ENCODE data around the gene FOXE1.

Gene FOXE1

DNA sequence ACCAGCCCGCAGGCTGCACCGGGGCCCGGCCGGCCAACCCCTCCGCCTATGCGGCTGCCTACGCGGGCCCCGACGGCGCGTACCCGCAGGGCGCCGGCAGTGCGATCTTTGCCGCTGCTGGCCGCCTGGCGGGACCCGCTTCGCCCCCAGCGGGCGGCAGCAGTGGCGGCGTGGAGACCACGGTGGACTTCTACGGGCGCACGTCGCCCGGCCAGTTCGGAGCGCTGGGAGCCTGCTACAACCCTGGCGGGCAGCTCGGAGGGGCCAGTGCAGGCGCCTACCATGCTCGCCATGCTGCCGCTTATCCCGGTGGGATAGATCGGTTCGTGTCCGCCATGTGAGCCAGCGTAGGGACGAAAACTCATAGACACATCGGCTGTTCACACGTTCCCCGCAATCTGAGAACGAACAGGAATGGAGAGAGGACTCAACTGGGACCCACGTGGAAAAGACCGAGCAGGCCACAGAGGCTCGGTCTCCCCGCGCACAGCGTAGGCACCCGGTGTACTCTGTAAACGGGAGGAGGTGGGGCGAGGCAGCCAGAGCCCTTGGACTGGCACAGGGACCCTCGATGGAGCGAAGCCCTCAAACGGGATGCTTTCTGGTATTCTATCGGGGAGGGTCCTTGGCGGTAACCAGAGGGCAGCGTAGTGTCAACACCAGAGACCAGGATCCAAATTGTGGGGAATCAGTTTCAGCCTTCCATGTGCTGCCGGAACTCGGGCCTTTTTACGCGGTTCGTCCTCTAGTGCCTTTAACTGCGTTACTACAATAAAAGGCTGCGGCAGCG, 1.9 kb downstream of the FOXE1 start:
- Histone ChIP-seq H3K27me3 (ENCODE audit: control insufficient read depth in 2 of 2, insufficient read depth in 2 of 2, low read length in 2 of 2) (peaks cover 63 to 68% of the 10 kb centered on the region in 2 donors), H3K9ac (ENCODE audit: low read depth in 1 of 2, low read length in 2 of 2) (no peak overlapping the region), H3K36me3 (ENCODE audit: control insufficient read depth in 2 of 2, insufficient read depth in 2 of 2, low read length in 2 of 2) (no peaks in the 10 kb centered on the region), H3K4me1 (ENCODE audit: control insufficient read depth in 2 of 2, insufficient read depth in 2 of 2, low read length in 2 of 2) (peaks cover 0 to 4% of the 10 kb centered on the region in 2 donors), H3K9me3 (ENCODE audit: control insufficient read depth in 2 of 2, low read length in 2 of 2) (no peaks in the 10 kb centered on the region), H3K27ac (ENCODE audit: low read depth in 2 of 2, low read length in 2 of 2) (no peak overlapping the region), H3K4me3 (ENCODE audit: low read length in 2 of 2) (no peak overlapping the region)

DNA sequence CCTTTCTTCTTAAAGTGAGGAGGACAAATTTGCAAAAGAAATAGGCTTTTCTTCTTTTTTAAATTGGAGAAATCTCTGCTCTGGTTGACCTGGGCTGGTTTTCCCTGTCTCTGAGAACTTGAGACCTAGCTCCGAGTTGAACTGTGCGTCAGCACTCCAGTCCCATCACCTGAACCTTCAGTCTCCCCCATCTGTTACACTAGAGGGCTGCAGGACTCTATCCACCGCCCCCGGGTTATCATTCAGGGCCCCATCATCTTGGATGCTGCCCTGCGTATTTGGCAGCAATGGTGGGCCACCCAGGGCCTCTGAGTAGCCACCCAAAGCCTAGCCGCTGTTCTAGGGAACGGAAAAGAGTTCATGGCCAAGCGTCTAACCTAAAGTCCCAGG, 2.5 kb downstream of the FOXE1 start:
- Histone ChIP-seq H3K27me3 (ENCODE audit: control insufficient read depth in 2 of 2, insufficient read depth in 2 of 2, low read length in 2 of 2) (peaks cover 65 to 68% of the 10 kb centered on the region in 2 donors), H3K9me3 (ENCODE audit: control insufficient read depth in 2 of 2, low read length in 2 of 2) (no peaks in the 10 kb centered on the region), H3K36me3 (ENCODE audit: control insufficient read depth in 2 of 2, insufficient read depth in 2 of 2, low read length in 2 of 2) (no peaks in the 10 kb centered on the region), H3K4me1 (ENCODE audit: control insufficient read depth in 2 of 2, insufficient read depth in 2 of 2, low read length in 2 of 2) (peaks cover 0 to 4% of the 10 kb centered on the region in 2 donors), H3K4me3 (ENCODE audit: low read length in 2 of 2) (no peak overlapping the region), H3K27ac (ENCODE audit: low read depth in 2 of 2, low read length in 2 of 2) (no peak overlapping the region), H3K9ac (ENCODE audit: low read depth in 1 of 2, low read length in 2 of 2) (no peak overlapping the region)

DNA sequence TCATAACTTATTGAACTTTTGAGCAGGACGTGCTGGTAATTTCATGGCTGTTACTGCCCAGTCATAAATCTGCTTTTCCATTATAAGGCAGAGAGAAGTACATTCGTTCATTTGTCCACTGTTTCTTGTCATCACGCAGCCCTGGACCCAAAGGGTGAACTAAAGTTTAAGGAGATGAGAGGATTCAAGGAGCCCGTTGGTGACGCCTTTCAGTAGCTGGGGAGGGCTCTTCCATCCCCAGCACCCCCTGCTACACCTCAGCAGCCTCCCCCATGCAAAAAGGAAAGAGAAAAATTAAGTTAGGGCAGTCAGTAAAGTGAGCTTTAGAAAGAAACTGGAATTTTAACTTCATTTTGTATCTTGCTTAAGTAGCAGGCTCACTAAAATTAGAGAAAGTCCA, 2.9 kb downstream of the FOXE1 start:
- Histone ChIP-seq H3K36me3 (ENCODE audit: control insufficient read depth in 2 of 2, insufficient read depth in 2 of 2, low read length in 2 of 2) (no peaks in the 10 kb centered on the region), H3K27me3 (ENCODE audit: control insufficient read depth in 2 of 2, insufficient read depth in 2 of 2, low read length in 2 of 2) (peaks cover 69 to 71% of the 10 kb centered on the region in 2 donors), H3K9ac (ENCODE audit: low read depth in 1 of 2, low read length in 2 of 2) (no peak overlapping the region), H3K27ac (ENCODE audit: low read depth in 2 of 2, low read length in 2 of 2) (no peak overlapping the region), H3K4me1 (ENCODE audit: control insufficient read depth in 2 of 2, insufficient read depth in 2 of 2, low read length in 2 of 2) (peaks cover 0 to 4% of the 10 kb centered on the region in 2 donors), H3K9me3 (ENCODE audit: control insufficient read depth in 2 of 2, low read length in 2 of 2) (no peaks in the 10 kb centered on the region), H3K4me3 (ENCODE audit: low read length in 2 of 2) (no peak overlapping the region)

DNA sequence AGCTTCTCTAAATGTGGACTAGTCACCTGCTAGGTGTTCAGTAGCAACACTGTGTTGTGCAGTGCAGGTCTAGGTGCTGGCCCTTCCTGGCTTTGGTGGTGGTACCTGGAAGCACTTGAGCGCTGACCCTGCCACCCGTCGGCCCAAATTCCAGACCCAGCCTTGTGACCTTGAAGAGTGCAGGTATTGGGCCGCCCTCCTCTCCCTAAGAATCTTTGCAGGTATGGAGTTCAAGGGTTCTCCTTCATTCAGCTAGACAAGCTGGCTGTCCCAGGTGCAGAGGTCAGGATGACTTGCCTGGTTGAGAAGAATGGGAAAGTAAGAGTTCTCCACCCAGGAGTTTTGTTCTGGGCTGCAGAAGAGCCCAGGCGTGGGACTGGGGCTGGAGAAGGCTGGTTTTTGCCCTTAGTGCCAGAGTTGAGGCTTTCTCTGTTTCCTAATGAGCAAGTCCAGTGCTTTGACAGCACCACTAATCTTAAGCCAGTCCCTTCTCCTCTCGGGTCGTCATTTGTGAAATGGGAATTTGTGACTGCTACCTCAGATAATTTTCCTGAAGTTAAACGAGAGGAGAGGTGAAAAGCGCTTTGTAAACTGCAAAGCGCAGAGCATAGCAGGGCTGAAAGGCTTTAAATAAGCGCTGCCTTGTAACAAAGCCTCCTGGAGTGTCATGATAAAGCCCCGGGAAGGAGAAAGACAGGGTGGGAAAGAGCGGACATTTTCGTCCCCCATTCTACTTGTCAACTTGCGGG, 4.0 kb downstream of the FOXE1 start:
- Histone ChIP-seq H3K4me3 (ENCODE audit: low read length in 2 of 2) (no peak overlapping the region), H3K9ac (ENCODE audit: low read depth in 1 of 2, low read length in 2 of 2) (no peak overlapping the region), H3K36me3 (ENCODE audit: control insufficient read depth in 2 of 2, insufficient read depth in 2 of 2, low read length in 2 of 2) (no peaks in the 10 kb centered on the region), H3K27ac (ENCODE audit: low read depth in 2 of 2, low read length in 2 of 2) (no peak overlapping the region), H3K4me1 (ENCODE audit: control insufficient read depth in 2 of 2, insufficient read depth in 2 of 2, low read length in 2 of 2) (peaks cover 0 to 4% of the 10 kb centered on the region in 2 donors), H3K27me3 (ENCODE audit: control insufficient read depth in 2 of 2, insufficient read depth in 2 of 2, low read length in 2 of 2) (peaks cover 64 to 65% of the 10 kb centered on the region in 2 donors), H3K9me3 (ENCODE audit: control insufficient read depth in 2 of 2, low read length in 2 of 2) (no peaks in the 10 kb centered on the region)

DNA sequence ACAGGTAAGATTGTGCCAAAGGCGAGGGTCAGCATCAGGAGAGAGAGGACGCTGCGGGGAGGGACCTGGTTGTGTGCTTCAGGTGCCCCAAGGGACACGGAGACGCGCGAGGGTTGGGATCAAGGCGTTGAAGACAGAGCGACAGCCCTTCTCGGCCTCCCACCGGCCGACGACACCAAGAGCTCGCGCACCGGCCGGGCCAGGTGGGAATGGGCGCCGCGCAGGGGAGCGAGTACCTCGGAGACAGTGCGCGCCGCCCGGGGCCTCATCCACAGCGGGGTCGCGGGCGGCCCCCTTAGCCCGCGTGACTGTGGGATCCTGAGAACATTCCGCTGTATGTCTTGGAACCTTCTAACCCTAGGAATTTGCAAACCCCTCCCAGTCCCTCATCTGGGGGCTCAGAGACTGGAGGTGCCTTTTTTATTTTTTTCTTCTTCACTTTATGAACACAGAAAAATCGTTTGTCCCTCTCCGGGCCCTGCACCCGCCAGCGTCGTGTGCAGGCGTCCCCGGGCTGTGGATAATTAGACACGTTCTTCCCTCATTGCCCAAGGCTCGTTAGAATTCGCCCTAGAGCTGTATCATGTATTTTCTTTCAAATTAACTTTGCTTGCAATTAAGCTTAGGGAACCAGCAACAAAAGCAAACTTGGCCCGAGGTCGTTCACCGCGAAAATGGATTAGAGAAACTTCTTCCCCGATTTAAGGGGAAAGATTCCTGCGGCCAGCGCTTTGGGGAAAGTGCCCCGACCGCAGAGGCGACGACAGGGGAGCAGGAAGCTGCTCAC, 4.8 kb downstream of the FOXE1 start:
- no peaks in the 10 kb centered on the region for H3K9me3 ChIP-seq (ENCODE audit: control insufficient read depth in 2 of 2, low read length in 2 of 2)
- no peak overlapping the region for H3K9ac ChIP-seq (ENCODE audit: low read depth in 1 of 2, low read length in 2 of 2)
- no peaks in the 10 kb centered on the region for H3K36me3 ChIP-seq (ENCODE audit: control insufficient read depth in 2 of 2, insufficient read depth in 2 of 2, low read length in 2 of 2)
- no peak overlapping the region for H3K27ac ChIP-seq (ENCODE audit: low read depth in 2 of 2, low read length in 2 of 2)
- H3K4me1 ChIP-seq (ENCODE audit: control insufficient read depth in 2 of 2, insufficient read depth in 2 of 2, low read length in 2 of 2) = peaks cover 0 to 4% of the 10 kb centered on the region in 2 donors
- no peak overlapping the region for H3K4me3 ChIP-seq (ENCODE audit: low read length in 2 of 2)
- H3K27me3 ChIP-seq (ENCODE audit: control insufficient read depth in 2 of 2, insufficient read depth in 2 of 2, low read length in 2 of 2) = peaks cover 56 to 63% of the 10 kb centered on the region in 2 donors

DNA sequence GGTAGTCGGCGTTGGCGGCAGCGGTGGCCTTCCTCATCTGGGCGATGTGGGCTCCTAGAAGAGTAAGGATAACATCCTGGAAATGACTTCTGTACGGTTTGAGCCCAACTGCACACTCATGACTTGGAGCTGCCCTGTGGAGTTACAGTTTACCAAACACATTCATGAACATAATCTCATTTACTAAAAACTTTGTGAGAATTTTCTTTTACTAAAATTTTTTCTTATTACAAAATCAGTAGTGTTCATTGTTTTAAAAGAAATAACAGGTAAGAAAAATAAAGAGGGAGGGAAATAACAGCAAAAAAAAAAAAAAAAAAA, 5.3 kb downstream of the FOXE1 start:
- Histone ChIP-seq H3K4me1 (ENCODE audit: control insufficient read depth in 2 of 2, insufficient read depth in 2 of 2, low read length in 2 of 2) (peaks cover 0 to 1% of the 10 kb centered on the region in 2 donors), H3K4me3 (ENCODE audit: low read length in 2 of 2) (no peak overlapping the region), H3K9me3 (ENCODE audit: control insufficient read depth in 2 of 2, low read length in 2 of 2) (no peaks in the 10 kb centered on the region), H3K27me3 (ENCODE audit: control insufficient read depth in 2 of 2, insufficient read depth in 2 of 2, low read length in 2 of 2) (peaks cover 53 to 60% of the 10 kb centered on the region in 2 donors), H3K36me3 (ENCODE audit: control insufficient read depth in 2 of 2, insufficient read depth in 2 of 2, low read length in 2 of 2) (no peaks in the 10 kb centered on the region), H3K27ac (ENCODE audit: low read depth in 2 of 2, low read length in 2 of 2) (no peak overlapping the region), H3K9ac (ENCODE audit: low read depth in 1 of 2, low read length in 2 of 2) (no peak overlapping the region)

DNA sequence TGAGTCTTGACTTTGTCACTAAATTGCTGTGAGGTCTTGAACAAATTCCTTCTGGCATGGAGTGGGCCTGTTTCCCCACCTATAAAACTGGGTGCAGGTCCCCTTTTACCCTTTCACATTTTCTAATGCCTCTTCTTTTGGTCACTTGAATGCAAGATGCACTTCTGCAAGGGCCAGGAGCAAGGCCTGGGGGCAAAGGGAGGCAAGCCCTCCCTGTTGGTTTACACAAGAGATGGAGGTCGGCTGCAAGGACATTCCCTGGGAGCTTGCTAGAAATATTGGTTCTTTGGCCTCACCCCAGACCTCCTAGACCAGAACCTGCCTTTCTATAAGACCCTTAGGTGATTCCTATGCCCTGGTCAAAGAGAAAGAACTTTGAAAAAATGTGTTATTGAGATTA, 5.8 kb downstream of the FOXE1 start:
- Histone ChIP-seq H3K4me3 (ENCODE audit: low read length in 2 of 2) (no peak overlapping the region), H3K9me3 (ENCODE audit: control insufficient read depth in 2 of 2, low read length in 2 of 2) (no peaks in the 10 kb centered on the region), H3K4me1 (ENCODE audit: control insufficient read depth in 2 of 2, insufficient read depth in 2 of 2, low read length in 2 of 2) (no peaks in the 10 kb centered on the region), H3K9ac (ENCODE audit: low read depth in 1 of 2, low read length in 2 of 2) (no peak overlapping the region), H3K27ac (ENCODE audit: low read depth in 2 of 2, low read length in 2 of 2) (no peak overlapping the region), H3K36me3 (ENCODE audit: control insufficient read depth in 2 of 2, insufficient read depth in 2 of 2, low read length in 2 of 2) (no peaks in the 10 kb centered on the region), H3K27me3 (ENCODE audit: control insufficient read depth in 2 of 2, insufficient read depth in 2 of 2, low read length in 2 of 2) (peaks cover 51 to 60% of the 10 kb centered on the region in 2 donors)

DNA sequence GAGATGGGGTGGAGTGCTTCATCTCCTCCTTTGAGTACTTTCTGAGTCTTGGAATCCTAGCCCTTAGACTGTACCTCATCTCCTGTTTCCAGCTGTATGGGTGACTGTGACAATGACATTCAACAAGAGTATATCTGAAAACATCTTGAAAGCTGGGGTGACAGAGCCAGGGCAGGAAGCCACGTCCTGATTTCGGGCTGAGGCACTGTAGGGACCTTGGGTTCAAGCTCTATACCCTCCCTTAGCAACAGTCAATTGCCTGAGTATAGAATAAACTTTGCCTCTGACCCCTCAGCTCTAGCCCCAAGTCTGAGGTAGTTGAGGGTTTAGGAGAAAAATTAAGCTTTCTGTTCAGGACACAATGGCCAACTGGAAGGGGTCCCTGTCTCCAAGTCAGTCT, 6.3 kb downstream of the FOXE1 start:
- no peaks in the 10 kb centered on the region for H3K36me3 ChIP-seq (ENCODE audit: control insufficient read depth in 2 of 2, insufficient read depth in 2 of 2, low read length in 2 of 2)
- H3K9ac ChIP-seq (ENCODE audit: low read depth in 1 of 2, low read length in 2 of 2) = no peak overlapping the region
- peaks cover 51 to 60% of the 10 kb centered on the region in 2 donors for H3K27me3 ChIP-seq (ENCODE audit: control insufficient read depth in 2 of 2, insufficient read depth in 2 of 2, low read length in 2 of 2)
- H3K4me3 ChIP-seq (ENCODE audit: low read length in 2 of 2) = no peak overlapping the region
- H3K27ac ChIP-seq (ENCODE audit: low read depth in 2 of 2, low read length in 2 of 2) = no peak overlapping the region
- H3K9me3 ChIP-seq (ENCODE audit: control insufficient read depth in 2 of 2, low read length in 2 of 2) = no peaks in the 10 kb centered on the region
- no peaks in the 10 kb centered on the region for H3K4me1 ChIP-seq (ENCODE audit: control insufficient read depth in 2 of 2, insufficient read depth in 2 of 2, low read length in 2 of 2)

DNA sequence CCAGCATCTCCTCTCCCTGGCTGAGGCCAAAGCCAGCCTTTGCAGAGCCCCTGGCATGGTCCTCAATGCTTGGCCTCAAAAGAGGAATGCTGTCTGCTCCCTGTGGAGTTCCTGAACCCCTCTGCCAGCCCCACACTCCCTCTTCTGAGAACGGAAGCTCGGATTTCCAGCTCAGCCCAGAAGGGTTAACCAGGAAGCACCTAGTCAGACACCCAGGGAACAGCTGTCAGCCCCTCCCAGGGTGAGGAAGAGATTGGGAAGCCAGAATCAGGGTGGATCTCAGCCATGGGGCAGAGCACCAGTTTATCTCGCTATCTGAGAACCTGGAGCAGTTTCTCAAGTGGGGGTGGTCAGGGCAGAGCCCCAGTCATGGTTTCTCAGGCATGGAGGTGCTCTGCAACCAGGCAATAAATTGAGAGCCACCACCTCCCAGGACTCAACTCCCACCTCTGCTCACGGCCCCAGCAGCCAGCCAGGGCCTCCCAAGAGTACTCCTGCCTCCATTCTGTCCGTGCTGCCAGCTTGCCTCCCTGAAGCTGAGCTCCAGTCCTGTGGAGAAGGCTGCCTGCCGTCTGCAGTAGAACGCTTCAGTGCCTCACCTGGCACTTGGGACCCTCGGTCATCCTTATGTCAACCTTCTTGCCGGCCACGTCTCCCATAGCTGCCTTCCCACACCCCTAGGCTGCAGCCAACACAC, 7.6 kb downstream of the FOXE1 start:
- no peak overlapping the region for H3K27ac ChIP-seq (ENCODE audit: low read depth in 2 of 2, low read length in 2 of 2)
- H3K27me3 ChIP-seq (ENCODE audit: control insufficient read depth in 2 of 2, insufficient read depth in 2 of 2, low read length in 2 of 2) = peaks cover 40 to 51% of the 10 kb centered on the region in 2 donors
- H3K4me3 ChIP-seq (ENCODE audit: low read length in 2 of 2) = no peak overlapping the region
- H3K9me3 ChIP-seq (ENCODE audit: control insufficient read depth in 2 of 2, low read length in 2 of 2) = no peaks in the 10 kb centered on the region
- H3K36me3 ChIP-seq (ENCODE audit: control insufficient read depth in 2 of 2, insufficient read depth in 2 of 2, low read length in 2 of 2) = no peaks in the 10 kb centered on the region
- H3K9ac ChIP-seq (ENCODE audit: low read depth in 1 of 2, low read length in 2 of 2) = no peak overlapping the region
- no peaks in the 10 kb centered on the region for H3K4me1 ChIP-seq (ENCODE audit: control insufficient read depth in 2 of 2, insufficient read depth in 2 of 2, low read length in 2 of 2)

Measured in mucosa of rectum (tissue), 2 donors.